Measurements from ENCODE around the gene STAMBPL1.
A peak's percentile ranks its signal among the peaks of the same experiment; 100 is the strongest.

The STAMBPL1 gene

GRCh38 chr10:88893611-88894010 lies 13.6 kb downstream of the STAMBPL1 start:
- DNase-seq (ENCODE audit: low read depth) = peak; percentile 64

GRCh38 chr10:88895250-88895649 lies 15.2 kb downstream of the STAMBPL1 start:
- DNase-seq (ENCODE audit: low read depth) = no peak

DNA sequence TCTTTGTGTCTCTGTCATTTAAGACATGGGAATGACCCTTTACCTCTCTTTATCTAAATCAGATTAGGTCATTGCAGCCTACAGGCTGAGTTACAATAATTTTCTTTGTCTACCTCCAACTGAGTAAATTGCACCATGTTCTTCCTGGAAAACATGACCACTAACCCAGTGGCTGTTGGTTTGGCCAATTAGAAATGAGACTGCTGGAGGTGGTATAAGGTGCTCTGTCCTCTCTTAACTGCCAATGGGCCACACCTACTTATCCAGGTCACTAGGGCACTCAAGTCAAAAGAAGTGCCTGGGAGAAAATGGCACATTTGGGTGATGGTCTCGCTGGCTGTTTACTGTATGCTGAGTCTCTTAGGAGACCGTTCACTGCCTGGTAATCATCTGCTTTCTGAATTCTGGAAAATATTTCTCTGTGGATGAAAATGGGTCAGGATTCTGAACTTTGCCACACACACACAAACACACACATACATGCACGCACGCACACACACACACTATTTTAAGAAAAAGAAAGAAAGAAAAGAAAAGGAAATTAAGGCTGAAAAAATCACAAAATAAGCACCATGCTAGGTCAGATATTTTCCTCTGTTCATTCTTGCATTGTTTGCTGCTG lies 16.4 kb downstream of the STAMBPL1 start:
- peak; percentile 38 for DNase-seq (ENCODE audit: low read depth)

DNA sequence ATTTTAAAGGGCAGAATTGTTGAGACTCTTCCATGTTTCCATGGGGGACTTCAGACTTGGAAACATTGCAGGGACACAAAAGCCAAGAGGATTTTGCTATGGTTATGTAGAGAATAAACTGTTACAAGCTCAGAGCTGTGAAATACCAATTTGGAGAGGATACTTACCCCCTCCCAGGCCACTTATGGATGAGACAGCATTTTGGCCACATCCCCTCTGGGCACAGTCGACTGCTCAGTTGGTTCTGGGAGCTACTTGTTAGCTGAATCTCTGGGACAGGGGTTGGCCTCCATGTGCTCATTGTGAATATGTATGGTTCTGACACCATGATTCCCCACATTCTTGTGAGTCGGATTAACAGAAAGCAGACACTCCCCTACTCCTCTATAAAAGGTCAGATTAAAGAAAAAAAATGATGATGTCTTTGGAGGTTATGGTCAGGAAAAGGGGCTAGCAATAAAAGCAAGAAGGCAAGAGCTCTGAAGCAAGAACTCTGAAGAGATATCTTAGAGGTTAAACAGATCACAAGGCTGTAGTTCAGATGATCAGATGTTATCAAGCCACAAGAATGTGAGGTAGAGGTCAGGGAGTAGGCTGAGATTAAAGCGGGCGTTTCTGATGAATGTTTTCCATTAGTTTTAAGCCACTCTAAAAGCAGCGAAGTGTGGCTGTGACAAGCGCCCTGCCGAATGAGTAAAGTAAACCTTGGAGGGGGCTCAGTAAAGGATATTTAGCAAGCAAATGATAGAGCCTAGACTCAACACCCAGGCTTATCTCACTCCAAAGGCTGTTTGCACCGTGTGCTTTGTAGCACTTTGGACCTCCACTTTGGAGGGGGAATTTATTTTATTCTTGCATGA lies 17.2 kb downstream of the STAMBPL1 start:
- DNase-seq (ENCODE audit: low read depth) = peak; percentile 62

DNA sequence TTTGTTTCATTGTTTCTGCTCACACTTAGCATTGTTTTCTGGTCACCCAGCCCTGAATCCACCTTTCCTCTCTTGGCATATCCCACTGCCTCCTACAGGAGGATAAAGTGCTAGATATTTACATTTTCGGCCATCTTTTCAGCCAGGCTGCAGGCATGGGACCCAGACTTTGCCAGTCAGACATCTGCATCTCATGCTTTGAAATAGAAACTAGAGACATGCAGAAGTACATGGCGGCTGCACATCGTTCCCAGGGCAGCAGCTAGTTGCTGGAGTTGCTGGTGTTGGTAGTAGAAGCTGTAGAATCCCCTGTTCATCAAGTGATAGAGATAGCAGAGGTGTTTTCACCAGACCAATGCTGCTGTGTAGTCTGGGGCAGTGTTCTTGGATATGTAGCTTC lies 18.7 kb downstream of the STAMBPL1 start:
- no peak for DNase-seq (ENCODE audit: low read depth)

GRCh38 chr10:88899886-88900285 lies 19.8 kb downstream of the STAMBPL1 start:
- DNase-seq (ENCODE audit: low read depth) = no peak

DNA sequence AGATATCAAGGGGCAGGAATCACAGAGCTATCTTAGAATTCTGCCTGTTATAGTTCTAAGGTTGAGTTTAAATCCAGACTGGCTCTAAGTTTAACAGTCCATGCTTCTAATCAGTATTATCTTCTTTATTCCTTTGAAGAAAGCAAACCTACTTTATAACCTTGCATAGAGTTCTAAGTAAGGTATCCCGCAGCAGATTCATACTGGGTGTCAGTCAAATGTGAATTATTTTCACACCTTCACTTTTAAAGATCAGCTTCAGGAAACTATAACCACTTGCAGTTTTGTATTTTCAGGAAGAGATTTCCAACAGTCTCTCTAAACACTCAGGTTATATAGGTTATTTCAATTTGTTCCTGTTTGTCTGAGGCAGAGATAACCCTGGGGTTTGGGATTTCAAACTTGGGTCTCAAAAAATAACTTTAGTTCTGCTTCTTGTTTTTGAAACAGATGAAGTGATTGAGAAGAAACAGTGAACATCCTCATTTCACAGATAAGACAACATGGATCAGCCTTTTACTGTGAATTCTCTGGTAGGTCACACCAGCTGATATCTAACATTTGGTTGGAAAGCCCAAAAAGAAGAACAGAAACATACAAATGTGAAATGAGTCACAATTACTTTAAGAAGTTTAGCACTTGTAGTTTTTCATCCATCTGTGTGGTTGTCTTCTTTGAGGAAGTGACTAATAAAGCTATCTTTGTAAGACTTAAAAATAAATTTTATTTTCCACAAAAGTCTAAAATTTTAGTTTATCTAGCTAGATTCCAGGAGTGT lies 21.4 kb downstream of the STAMBPL1 start:
- peak; percentile 57 for DNase-seq (ENCODE audit: low read depth)

DNA sequence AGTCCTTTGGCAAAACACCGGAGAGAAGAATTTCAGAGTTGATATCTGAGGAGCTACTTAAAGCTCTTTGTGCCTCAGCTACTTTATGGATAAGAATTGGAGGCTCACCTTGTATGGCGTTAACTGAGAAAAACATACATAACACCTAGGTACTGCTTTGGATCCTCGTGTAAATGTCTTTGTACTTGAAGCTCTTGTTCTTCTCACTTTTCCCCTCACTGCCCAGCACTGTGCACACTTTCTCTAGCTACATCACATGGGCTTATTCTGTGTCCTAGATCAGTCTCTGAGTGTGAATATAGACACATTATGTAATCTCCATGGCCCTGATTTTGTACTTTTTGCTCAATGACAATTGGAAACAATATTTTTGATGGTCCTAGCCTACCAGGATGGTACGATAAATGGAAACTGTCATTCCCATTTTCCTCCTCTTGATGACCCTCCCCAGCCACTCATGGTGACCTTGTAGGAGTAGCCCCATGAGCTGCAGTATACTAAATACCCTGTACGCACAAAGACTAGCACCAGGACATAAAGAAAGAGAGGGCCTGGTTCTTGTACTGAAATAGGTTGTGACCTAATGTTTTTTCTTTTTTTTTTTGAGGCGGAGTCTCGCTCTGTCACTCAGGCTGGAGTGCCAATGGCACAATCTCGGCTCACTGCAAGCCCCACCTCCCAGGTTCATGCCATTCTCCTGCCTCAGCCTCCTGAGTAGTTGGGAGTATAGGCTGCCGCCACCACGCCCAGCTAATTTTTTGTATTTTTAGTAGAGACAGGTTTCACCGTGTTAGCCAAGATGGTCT lies 22.1 kb downstream of the STAMBPL1 start:
- DNase-seq (ENCODE audit: low read depth) = no peak

GRCh38 chr10:88903715-88904114 lies 23.7 kb downstream of the STAMBPL1 start:
- DNase-seq (ENCODE audit: low read depth) = no peak

DNA sequence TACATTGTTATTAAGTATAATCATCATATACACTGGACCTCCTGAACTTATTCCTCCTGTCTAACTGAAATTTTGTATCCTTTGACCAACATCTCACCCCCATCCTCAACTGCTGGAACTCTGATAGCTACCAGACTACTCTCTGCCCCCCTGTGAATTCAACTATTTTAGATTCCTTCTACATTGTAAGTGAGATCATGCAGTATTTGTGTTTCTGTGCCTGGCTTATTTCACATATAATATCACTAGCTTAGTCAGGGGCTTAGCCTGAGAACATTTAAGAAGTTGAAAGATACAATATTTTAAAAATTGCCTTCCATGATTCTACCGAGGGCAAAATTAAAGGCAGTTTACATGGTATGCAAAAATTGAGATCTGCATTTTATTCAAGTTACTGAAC lies 26.9 kb downstream of the STAMBPL1 start:
- DNase-seq (ENCODE audit: low read depth) = peak; percentile 72

- no peak for DNase-seq (ENCODE audit: low read depth)
Measured at GRCh38 chr10:88908194-88908593, 28.1 kb downstream of the STAMBPL1 start.

DNA sequence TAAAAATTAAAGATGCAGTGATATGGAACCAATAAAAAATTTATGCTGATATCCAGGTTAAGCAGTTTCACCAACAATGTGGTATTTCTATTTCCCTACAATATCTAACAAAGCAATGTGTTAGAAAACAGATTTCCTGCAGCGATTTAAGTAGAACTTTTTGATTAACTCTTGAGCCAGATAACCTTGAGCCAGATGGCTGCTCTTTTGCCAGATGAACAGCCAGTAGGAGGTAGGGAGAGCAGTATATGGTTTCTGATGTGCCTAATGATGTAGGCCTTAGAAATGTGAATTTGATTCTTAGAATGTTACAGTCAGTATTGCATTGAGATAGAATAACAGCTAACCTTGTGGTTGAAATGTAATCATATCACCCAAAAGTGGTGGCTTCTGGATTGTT lies 31.1 kb downstream of the STAMBPL1 start:
- no peak for DNase-seq (ENCODE audit: low read depth)

DNA sequence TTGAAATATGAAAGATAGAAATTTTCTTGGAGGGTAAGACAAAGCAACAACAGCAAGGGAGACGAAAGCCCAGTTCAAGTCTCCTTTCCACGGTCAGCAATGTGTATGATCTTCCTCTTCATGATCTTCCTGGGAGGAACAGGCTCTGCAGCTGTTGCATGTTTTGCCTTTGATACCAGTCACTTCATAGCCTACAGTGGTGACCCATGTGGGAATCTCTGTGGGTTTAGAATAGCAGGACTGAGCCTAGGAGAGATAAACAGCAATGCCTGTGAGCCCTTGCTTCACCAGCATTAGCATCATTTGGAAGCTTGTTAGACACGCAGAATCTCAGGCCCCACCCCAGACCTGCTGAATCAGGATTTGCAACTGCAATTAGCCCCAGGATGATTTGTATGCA lies 31.8 kb downstream of the STAMBPL1 start:
- no peak for DNase-seq (ENCODE audit: low read depth)

DNA sequence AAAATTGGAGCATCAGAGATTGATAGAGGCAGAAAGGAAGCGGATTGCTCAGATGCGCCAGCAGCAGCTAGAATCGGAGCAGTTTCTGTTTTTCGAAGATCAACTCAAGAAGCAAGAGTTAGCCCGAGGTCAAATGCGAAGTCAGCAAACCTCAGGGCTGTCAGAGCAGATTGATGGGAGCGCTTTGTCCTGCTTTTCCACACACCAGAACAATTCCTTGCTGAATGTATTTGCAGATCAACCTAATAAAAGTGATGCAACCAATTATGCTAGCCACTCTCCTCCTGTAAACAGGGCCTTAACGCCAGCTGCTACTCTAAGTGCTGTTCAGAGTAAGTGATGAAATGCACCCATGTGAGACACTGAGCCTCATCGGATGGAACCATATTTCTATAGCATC lies 33.1 kb downstream of the STAMBPL1 start:
- peak; percentile 94 for DNase-seq (ENCODE audit: low read depth)

DNA sequence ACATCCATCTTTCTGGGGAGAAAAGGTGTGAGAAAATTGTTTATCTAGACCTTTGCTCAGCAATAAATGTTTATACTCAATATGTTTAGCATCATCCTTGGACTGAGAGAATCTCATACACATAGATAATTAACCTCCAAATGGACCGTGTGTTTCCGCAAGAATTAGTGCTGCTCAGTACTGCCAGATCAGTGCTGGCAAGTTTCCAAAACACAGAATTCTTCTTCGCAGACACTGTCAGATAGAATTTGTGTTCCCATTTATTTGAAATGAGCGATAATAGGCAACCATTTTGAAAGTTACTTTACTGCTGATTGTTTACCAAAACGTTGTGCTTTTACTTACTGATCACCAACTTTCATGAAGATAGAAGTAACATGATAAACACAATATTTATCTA lies 33.7 kb downstream of the STAMBPL1 start:
- DNase-seq (ENCODE audit: low read depth) = no peak

GRCh38 chr10:88915781-88916180 lies 35.7 kb downstream of the STAMBPL1 start:
- DNase-seq (ENCODE audit: low read depth) = peak; percentile 63

GRCh38 chr10:88916231-88916630 lies 36.2 kb downstream of the STAMBPL1 start:
- DNase-seq (ENCODE audit: low read depth) = no peak

- DNase-seq (ENCODE audit: low read depth) = no peak
Measured at GRCh38 chr10:88916986-88917385, 36.9 kb downstream of the STAMBPL1 start.

DNA sequence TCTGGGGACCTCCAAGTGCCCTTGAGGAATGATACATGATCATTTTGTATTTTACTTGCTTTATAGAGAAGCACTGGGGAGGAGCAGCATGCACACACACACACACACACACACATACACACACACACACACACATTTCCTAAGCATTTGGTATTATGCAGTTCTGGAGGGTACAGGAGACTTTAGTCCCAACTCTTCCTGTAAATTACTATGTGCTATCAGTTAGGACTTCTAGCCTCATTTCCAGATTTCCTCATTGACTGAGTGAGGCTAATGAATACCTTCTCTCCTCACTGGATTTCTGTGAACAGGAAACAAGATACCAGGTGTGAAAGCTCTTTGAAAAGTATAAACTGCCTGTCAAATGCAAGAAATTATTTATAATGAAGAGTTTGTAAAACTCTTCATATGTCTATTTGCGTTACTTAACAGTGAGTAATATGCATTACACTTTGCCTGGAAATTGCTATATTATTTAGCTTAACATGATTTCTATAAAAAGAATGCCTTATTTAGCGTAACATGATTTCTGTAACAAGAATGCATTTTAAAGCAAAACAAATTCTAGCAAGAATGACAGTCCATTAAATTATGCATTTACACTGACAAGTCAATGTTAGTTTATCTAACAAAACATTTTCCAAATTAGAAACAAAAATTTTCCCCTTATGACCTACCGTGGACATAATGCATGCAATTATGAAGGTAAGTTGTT lies 38.3 kb downstream of the STAMBPL1 start:
- no peak for DNase-seq (ENCODE audit: low read depth)

- no peak for DNase-seq (ENCODE audit: low read depth)
Measured at GRCh38 chr10:88919041-88919440, 39.0 kb downstream of the STAMBPL1 start.

- DNase-seq (ENCODE audit: low read depth) = no peak
Measured at GRCh38 chr10:88920198-88920597, 40.2 kb downstream of the STAMBPL1 start.
